ENCODE results near the gene MTCL1.

The MTCL1 gene

GRCh38 chr18:8702668-8703067, 2.7 kb upstream of the MTCL1 start:
- Histone ChIP-seq H3K4me3 (ENCODE audit: low read depth, low read length) (no peak overlapping the region), H3K23ac (ENCODE audit: low read length) (no peak overlapping the region), H3K4me1 (ENCODE audit: control insufficient read depth in 1 of 2, insufficient read depth in 2 of 2, low read length in 2 of 2) (peaks cover 14 to 17% of the 10 kb centered on the region in 2 experiments), H2AK5ac (ENCODE audit: low read length) (no peak overlapping the region), H2BK12ac (ENCODE audit: low read length) (no peak overlapping the region), H4K8ac (ENCODE audit: low read depth, low read length) (no peak overlapping the region), H3K18ac (ENCODE audit: low read length) (no peak overlapping the region), H3K27ac (ENCODE audit: low read depth, low read length) (no peak overlapping the region), H2BK5ac (ENCODE audit: low read depth, low read length, poor library complexity) (no peak overlapping the region), H3K9ac (ENCODE audit: low read length) (no peak overlapping the region), H3K14ac (ENCODE audit: low read length) (no peak overlapping the region), H3K4me2 (ENCODE audit: low read length) (no peak overlapping the region), H3K36me3 (ENCODE audit: control insufficient read depth in 1 of 2, insufficient read depth in 2 of 2, low read length in 2 of 2) (no peaks in the 10 kb centered on the region), H3K9me3 (ENCODE audit: insufficient read depth, low read depth, low read length) (peaks cover 2% of the 10 kb centered on the region), H2AFZ (ENCODE audit: insufficient read depth, low read length, poor library complexity) (no peak overlapping the region), H4K91ac (ENCODE audit: low read depth, low read length) (no peak overlapping the region), H3K27me3 (ENCODE audit: insufficient read depth, low read length) (peaks cover 15% of the 10 kb centered on the region), H3K4ac (ENCODE audit: low read depth, low read length) (no peak overlapping the region), H3K79me2 (ENCODE audit: control insufficient read depth, insufficient read depth, low read length, poor library complexity) (peaks cover 2% of the 10 kb centered on the region), H2BK120ac (ENCODE audit: insufficient read depth, low read length, poor library complexity) (no peak overlapping the region), H3K79me1 (ENCODE audit: low read length) (peaks cover 3% of the 10 kb centered on the region), H4K12ac (ENCODE audit: low read depth, low read length) (no peak overlapping the region)
- DNase-seq = no peak

GRCh38 chr18:8703092-8703709, 2.2 kb upstream of the MTCL1 start:
- Histone ChIP-seq H3K36me3 (ENCODE audit: control insufficient read depth in 1 of 2, insufficient read depth in 2 of 2, low read length in 2 of 2) (no peaks in the 10 kb centered on the region), H4K91ac (ENCODE audit: low read depth, low read length) (no peak overlapping the region), H3K27me3 (ENCODE audit: insufficient read depth, low read length) (peaks cover 15% of the 10 kb centered on the region), H2AK5ac (ENCODE audit: low read length) (no peak overlapping the region), H3K79me2 (ENCODE audit: control insufficient read depth, insufficient read depth, low read length, poor library complexity) (peaks cover 2% of the 10 kb centered on the region), H3K9ac (ENCODE audit: low read length) (no peak overlapping the region), H3K18ac (ENCODE audit: low read length) (no peak overlapping the region), H2AFZ (ENCODE audit: insufficient read depth, low read length, poor library complexity) (no peak overlapping the region), H2BK120ac (ENCODE audit: insufficient read depth, low read length, poor library complexity) (no peak overlapping the region), H4K12ac (ENCODE audit: low read depth, low read length) (no peak overlapping the region), H3K4me1 (ENCODE audit: control insufficient read depth in 1 of 2, insufficient read depth in 2 of 2, low read length in 2 of 2) (peaks cover 14 to 17% of the 10 kb centered on the region in 2 experiments), H3K9me3 (ENCODE audit: insufficient read depth, low read depth, low read length) (peaks cover 2% of the 10 kb centered on the region), H3K23ac (ENCODE audit: low read length) (no peak overlapping the region), H3K27ac (ENCODE audit: low read depth, low read length) (no peak overlapping the region), H3K4me2 (ENCODE audit: low read length) (no peak overlapping the region), H3K79me1 (ENCODE audit: low read length) (peaks cover 3% of the 10 kb centered on the region), H4K8ac (ENCODE audit: low read depth, low read length) (no peak overlapping the region), H3K4ac (ENCODE audit: low read depth, low read length) (no peak overlapping the region), H2BK12ac (ENCODE audit: low read length) (no peak overlapping the region), H3K4me3 (ENCODE audit: low read depth, low read length) (no peak overlapping the region), H2BK5ac (ENCODE audit: low read depth, low read length, poor library complexity) (no peak overlapping the region), H3K14ac (ENCODE audit: low read length) (no peak overlapping the region)
- no peak for DNase-seq
- WGBS (ENCODE audit: extremely low coverage, insufficient coverage, insufficient read length) = no CpG with 5 or more reads among the region's 25 CpGs

- H3K36me3 ChIP-seq (ENCODE audit: control insufficient read depth in 1 of 2, insufficient read depth in 2 of 2, low read length in 2 of 2) = no peaks in the 10 kb centered on the region
- H3K4me1 ChIP-seq (ENCODE audit: control insufficient read depth in 1 of 2, insufficient read depth in 2 of 2, low read length in 2 of 2) = peaks cover 14 to 17% of the 10 kb centered on the region in 2 experiments
- H3K14ac ChIP-seq (ENCODE audit: low read length) = no peak overlapping the region
- DNase-seq = no peak
- H3K18ac ChIP-seq (ENCODE audit: low read length) = no peak overlapping the region
- H3K9me3 ChIP-seq (ENCODE audit: insufficient read depth, low read depth, low read length) = peaks cover 2% of the 10 kb centered on the region
- H3K9ac ChIP-seq (ENCODE audit: low read length) = no peak overlapping the region
- H2AK5ac ChIP-seq (ENCODE audit: low read length) = no peak overlapping the region
- peaks cover 3% of the 10 kb centered on the region for H3K79me1 ChIP-seq (ENCODE audit: low read length)
- peaks cover 15% of the 10 kb centered on the region for H3K27me3 ChIP-seq (ENCODE audit: insufficient read depth, low read length)
- WGBS (ENCODE audit: extremely low coverage, insufficient coverage, insufficient read length) = no CpG with 5 or more reads among the region's 16 CpGs
- H2BK5ac ChIP-seq (ENCODE audit: low read depth, low read length, poor library complexity) = no peak overlapping the region
- H3K4me2 ChIP-seq (ENCODE audit: low read length) = peak overlapping the region; percentile 96
- no peak overlapping the region for H4K8ac ChIP-seq (ENCODE audit: low read depth, low read length)
- H3K27ac ChIP-seq (ENCODE audit: low read depth, low read length) = no peak overlapping the region
- H4K12ac ChIP-seq (ENCODE audit: low read depth, low read length) = no peak overlapping the region
- no peak overlapping the region for H2BK12ac ChIP-seq (ENCODE audit: low read length)
- H2BK120ac ChIP-seq (ENCODE audit: insufficient read depth, low read length, poor library complexity) = no peak overlapping the region
- no peak overlapping the region for H3K23ac ChIP-seq (ENCODE audit: low read length)
- H2AFZ ChIP-seq (ENCODE audit: insufficient read depth, low read length, poor library complexity) = no peak overlapping the region
- peaks cover 2% of the 10 kb centered on the region for H3K79me2 ChIP-seq (ENCODE audit: control insufficient read depth, insufficient read depth, low read length, poor library complexity)
- H4K91ac ChIP-seq (ENCODE audit: low read depth, low read length) = no peak overlapping the region
- no peak overlapping the region for H3K4me3 ChIP-seq (ENCODE audit: low read depth, low read length)
- no peak overlapping the region for H3K4ac ChIP-seq (ENCODE audit: low read depth, low read length)
Observed at GRCh38 chr18:8703781-8704301, 1.5 kb upstream of the MTCL1 start.

- Histone ChIP-seq H2BK12ac (ENCODE audit: low read length) (no peak overlapping the region), H3K4ac (ENCODE audit: low read depth, low read length) (no peak overlapping the region), H4K8ac (ENCODE audit: low read depth, low read length) (peak overlapping the region; percentile 18), H3K9ac (ENCODE audit: low read length) (peak overlapping the region; percentile 8), H3K79me1 (ENCODE audit: low read length) (peaks cover 3% of the 10 kb centered on the region), H2AK5ac (ENCODE audit: low read length) (no peak overlapping the region), H4K91ac (ENCODE audit: low read depth, low read length) (peak overlapping the region; percentile 55), H3K18ac (ENCODE audit: low read length) (peak overlapping the region; percentile 45), H4K12ac (ENCODE audit: low read depth, low read length) (no peak overlapping the region), H2AFZ (ENCODE audit: insufficient read depth, low read length, poor library complexity) (peak overlapping the region; percentile 82), H3K79me2 (ENCODE audit: control insufficient read depth, insufficient read depth, low read length, poor library complexity) (peaks cover 2% of the 10 kb centered on the region), H2BK120ac (ENCODE audit: insufficient read depth, low read length, poor library complexity) (no peak overlapping the region), H3K14ac (ENCODE audit: low read length) (peak overlapping the region; percentile 84), H3K27ac (ENCODE audit: low read depth, low read length) (no peak overlapping the region), H3K9me3 (ENCODE audit: insufficient read depth, low read depth, low read length) (peaks cover 2% of the 10 kb centered on the region), H2BK5ac (ENCODE audit: low read depth, low read length, poor library complexity) (no peak overlapping the region), H3K4me3 (ENCODE audit: low read depth, low read length) (peak overlapping the region; percentile 82), H3K23ac (ENCODE audit: low read length) (no peak overlapping the region), H3K36me3 (ENCODE audit: control insufficient read depth in 1 of 2, insufficient read depth in 2 of 2, low read length in 2 of 2) (no peaks in the 10 kb centered on the region), H3K27me3 (ENCODE audit: insufficient read depth, low read length) (peaks cover 15% of the 10 kb centered on the region), H3K4me2 (ENCODE audit: low read length) (peak overlapping the region; percentile 96), H3K4me1 (ENCODE audit: control insufficient read depth in 1 of 2, insufficient read depth in 2 of 2, low read length in 2 of 2) (peaks cover 14 to 17% of the 10 kb centered on the region in 2 experiments)
- no CpG with 5 or more reads among the region's 64 CpGs for WGBS (ENCODE audit: extremely low coverage, insufficient coverage, insufficient read length)
- peak; percentile 65 to 87 for DNase-seq
Observed at GRCh38 chr18:8704361-8705237, 757 bp upstream of the MTCL1 start.

Data from trophoblast cell (in vitro differentiated cells and primary cell).